GM18868 (cell line): Measurements from ENCODE around the gene COL23A1.

Experiments used
- ATAC-seq: cut with Tn5 transposase; IDR thresholded peaks from one replicate; pipeline ENCODE4 v1.9.1; 2021; ENCODE audit warnings: mild to moderate bottlenecking, moderate library complexity; ENCODE audit not compliant: unreplicated experiment

COL23A1 gene

DNA sequence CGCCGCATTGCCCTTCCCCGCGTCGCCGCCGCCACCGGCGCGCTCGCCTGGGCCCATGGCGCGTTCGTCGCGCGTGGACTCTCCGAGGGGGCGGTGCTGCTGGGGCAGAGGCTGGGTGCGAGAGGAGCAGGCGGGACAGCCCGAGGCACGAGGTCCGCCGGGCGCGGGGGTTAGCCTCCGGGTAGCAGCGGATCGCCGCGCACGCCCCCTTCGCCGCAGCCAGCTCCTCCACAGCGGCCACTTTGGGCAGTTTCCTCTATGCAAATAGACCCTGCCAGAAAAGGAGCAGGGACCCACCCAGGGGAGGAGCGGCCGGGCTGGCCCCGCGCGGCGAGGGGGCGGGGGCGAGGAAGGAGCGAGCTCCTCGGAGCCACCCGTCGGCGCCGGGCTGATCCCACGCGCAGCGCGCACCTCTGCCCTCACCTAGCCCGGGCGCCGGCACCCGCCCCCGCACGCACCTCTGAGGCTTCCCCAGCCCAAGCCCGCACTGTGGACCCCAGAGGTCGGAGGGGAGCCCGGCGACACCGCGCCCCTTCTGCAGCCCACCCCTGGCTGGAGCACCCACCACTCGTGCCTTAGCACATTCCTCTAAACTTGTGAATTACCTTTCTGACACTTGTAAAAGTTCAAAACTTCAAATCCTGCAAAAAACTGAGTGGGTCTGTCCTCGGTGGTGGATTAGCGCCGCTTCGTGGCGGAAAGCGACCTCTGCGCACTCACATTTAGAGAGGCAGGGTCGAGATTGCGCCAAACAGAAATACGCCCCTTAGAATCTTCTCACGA, at the start of gene COL23A1:
Gene COL23A1 (minus strand): TSS at position 253 of the 783 bp plus-strand sequence.
- ATAC-seq = no peak

DNA sequence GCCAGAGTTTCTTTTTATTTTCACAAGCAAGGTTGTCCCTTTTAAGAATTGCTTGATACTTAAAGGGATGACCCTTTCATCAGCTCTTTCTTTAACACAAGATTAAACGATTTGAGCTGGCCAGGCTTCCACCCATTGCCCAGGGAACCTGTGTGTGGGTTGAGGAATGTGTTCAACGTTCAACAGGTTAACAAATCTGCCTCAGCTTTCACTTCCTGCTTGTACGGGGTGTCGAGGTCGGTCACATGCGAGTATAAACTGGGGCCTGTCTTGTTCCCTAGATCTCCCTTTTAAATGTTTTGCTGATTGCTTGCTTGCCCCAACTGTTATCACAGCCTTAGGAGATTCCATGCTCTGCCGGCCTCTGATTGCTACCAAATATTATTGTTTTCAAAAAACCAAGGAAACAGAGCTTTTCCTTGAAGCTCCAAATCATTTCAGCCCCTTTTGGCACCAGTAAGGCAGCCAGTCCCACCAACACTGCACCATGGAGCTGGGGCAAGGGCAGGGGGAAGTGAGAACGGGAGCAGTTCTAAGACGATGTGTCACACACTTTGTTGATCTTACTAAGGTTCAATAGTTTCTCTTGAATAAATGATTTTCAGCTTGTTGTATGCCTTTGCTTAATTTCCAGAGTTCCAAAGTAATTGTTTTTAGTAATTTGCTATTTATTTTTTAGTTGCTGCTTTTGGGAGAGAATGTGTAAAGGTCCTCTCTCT, 47.3 kb upstream of the COL23A1 start:
- no peak for ATAC-seq

DNA sequence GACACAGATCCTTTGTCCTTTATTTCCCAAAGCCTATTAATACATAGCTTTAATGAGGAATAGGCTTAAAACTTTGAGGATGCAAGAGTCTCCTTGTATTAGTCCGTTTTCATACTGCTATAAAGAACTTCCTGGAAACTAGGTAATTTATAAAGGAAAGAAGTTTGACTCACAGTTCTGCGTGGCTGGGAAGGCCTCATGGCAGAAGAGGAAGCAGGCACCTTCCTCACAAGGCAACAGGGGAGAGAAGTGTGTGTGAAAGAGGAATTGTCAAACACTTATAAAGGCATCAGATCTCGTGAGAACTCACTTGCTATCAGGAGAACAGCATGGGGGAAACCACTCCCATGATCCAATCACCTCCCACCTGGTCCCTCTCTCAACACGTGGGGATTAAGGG, 42.1 kb upstream of the COL23A1 start:
- no peak for ATAC-seq

DNA sequence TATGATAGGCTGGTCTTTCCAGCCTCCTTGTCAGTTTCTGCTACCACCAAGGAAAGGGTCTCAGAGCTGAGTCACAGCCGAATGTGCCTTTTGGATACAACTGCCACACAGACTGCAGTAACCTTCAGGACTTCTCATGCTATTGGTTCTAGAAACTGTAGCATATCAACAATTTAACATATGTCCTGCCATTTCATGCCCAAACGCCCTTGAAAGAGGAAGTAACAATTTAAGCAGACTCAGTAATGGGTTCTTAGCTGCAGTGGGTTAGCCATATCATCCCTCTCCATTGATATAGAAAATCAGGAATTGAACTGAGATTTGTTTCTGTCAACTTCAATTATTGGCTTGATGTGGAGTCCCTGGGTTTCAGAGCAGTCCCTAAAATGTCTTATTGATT, 40.8 kb upstream of the COL23A1 start:
- ATAC-seq = no peak

DNA sequence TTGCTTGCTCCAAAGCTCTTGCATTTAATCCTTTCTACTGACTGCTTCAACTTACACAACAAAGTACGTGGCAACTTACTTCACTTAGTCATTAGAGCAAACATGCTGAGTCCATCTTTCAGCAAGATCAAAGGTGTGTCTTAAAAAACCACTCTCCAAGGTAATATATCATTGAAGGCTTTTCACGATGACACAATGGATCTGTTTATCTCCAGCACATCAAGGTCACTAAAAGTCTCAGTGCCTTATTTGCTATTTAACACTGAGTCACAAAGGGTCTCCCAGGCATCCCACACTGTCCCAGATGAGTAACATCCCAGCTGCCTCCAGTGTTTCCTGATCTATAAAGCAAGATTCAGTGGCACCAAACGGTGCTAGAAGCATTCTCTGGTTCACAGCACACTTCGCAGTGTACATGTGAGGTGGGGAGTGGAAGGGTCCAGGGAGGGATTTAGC, 40.3 kb upstream of the COL23A1 start:
- ATAC-seq = no peak

DNA sequence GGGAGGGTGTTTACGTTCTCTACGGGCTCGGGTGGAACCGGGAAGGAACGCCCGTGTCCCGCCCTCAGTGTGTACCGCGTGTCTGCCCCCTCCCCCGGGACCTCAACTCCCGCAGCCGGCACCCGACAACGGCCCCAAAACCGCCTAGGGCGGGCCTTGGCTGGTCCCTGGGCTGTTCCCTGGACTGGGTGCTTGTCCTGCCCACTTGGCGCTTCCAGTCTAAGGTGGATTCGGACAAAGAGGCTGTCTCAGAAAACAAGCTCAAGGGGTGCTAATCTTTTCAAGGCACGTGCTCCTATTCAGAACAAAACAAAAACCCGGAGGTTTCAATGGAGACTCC, 37.0 kb upstream of the COL23A1 start:
- ATAC-seq = peak; percentile 18

DNA sequence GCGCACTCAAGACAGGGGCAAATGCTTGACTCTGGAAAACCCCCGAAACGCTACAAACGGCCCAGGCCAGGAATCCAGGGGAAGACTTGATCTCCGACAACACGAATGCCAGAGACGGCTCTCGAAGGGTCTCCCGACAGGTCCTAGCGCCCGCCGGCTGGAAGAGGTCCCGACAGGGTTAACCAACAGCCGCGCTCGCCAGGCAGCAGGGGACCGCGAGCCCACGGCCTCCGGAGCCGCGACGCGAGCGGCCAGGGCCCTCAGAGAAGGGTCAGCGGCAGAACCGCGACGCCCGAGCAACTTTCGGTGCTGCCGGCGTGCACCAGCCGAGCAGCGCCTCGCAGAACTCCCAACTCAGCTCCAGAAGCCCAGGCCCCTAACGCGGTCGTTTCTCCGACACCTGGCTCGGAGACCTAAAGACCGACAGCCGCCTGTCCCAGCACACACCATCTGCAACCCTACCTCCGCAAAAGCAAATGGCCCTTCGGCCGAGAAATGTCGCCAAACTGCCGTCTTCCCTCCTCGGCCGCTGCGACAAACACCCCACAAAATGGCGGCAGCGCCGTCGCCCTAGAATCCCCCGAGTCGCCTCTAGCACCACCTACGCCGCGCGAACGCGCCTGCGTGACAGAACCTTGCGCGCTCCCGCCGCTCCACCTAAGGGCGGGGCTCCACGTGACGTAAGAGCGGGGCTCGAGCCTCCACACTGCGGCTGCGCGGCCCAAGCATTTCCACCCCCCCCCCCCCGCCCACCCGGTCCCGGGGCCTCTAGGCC, 36.5 kb upstream of the COL23A1 start, which contains the start of gene CLK4:
Gene CLK4 (minus strand): TSS at position 567 of the 775 bp plus-strand sequence. CDS start 3,634 bp downstream, outside the sequence.
- ATAC-seq = peak; percentile 76

DNA sequence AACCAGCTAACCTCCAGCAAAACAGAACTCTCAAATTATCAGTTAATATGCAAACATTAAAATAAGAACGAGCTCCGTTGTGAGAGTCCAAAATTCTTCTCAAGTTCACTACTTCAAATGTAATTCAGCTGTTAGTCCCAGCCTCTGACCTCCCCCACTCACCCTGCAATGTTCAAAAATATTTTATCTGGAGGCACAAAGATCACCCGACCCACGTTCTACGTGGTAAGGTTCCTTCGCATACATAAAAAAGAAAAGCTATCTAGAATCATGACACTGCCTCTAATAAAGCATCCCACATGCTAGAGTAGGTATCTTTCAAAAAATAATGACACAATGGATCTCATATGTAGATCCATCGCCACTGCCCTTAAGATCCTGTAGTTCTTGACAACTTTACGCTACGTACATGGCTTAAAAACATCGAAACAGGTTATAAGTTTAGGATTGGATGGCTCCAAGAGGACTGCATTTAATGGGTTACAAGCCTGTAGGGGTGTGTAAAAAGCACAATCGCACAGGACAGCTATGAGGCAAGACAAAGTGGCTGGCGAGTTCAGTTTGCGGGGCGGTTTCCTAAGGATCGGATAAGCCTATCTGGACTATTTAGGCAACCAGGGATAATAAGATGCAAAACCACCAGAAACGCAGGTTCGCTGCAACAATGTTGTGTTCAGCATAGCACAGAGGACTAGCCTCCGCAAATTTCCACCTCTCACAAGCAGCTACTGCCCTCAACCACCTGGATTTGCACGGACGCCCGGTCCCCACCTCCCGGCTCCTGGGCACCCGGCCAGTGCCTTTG, 35.7 kb upstream of the COL23A1 start:
- peak; percentile 5 for ATAC-seq

DNA sequence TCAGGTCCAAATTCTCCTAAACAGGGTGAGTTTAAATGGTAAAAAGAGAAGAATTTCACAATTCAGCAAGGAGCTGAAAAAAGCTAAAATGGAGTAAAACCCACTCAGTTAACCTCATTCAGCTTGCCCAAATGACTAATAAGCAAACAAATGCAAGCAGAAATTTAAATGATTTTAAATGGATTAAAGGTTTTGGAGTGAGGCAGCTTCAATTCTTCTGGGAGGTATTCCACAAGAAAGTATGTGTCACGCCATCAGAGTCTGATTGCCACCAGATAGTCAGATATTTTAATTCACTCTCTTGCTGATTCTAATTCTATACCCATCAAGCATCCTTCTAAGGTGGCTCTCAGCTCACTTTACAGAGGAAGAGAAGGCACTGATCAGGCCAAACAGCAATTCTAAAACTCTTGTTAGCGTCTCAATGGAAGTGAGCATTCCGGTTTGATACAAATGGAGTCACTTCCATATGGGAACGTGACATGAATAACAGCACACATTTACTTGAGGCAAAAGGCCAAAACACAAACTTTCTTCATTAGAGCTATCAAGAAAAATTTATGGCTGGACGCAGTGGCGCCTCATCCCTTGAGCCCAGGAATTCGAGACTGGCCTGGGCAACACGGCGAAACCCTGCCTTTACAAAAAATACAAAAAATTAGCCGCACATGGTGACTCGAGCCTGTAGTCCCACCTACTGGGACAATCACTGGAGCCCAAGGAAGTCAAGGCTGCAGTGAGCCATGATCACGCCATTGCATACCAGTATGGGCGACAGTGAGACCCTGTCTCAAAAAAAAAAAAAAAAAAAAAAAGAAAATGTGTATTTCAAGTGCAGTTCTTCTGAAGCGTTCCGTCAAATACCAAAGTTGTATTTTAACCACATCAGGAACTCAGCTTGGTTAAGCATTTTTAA, 34.7 kb upstream of the COL23A1 start:
- ATAC-seq = no peak

DNA sequence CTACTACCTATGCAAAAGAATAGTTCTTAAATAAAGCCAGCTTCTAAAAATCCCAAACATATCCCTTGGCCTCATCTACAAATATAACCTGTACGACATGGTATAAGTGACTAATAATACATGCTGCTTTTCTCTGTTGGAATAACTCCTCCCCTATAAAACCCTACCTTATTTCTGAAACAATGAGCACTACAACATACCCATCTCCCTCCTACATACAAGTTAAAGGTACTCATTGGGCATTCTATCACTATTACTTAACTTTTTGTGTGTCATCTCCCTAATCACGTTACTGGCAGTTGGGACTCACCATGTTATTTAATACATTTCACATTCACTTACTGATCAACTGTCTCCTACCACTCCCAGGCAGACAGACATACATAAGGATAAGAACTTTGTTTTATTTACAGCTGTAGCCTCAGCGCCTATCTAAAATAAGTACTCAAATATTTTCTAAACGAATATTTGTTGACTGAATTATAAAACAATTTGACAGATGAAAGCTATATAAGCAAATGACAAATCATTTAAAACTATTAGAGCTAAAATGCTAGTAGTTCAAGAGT, 32.6 kb upstream of the COL23A1 start:
- ATAC-seq = no peak

DNA sequence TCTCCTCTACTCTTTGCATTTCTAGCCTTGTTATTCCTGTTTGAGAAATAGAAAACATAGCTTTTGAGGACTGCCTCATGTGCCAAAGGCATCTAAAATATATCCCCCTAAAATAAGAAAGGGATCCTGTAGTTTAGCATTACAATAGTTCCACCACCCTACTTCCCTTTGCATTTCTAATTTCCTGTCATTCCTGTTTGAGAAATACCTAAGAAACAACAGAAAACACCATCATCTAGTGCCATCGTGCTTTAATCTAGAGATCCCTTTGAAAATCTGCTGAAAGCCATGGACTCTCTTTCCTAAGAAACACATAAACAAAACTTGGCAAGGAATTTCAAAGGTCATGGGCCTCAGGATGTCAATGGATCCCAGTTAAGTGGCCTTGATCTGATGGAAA, 29.2 kb upstream of the COL23A1 start:
- no peak for ATAC-seq

DNA sequence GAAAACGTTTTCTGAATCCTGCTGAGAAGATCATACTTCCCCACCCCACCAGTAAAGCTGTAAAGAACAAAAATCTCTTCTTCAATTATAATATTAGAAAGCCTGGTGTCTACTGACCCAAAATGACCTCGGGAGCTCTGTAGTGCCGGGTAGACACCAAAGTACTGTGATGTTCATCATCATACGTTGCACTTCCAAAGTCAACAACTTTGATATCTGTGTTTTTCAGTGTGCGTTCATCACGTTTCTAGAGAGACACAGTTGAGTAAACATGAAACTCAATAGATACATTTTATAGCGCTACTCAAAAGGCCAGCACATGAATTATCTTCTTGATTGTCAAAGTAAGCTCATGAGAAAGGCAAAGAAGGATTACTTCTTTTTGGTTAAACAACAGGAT, 22.1 kb upstream of the COL23A1 start:
- no peak for ATAC-seq

DNA sequence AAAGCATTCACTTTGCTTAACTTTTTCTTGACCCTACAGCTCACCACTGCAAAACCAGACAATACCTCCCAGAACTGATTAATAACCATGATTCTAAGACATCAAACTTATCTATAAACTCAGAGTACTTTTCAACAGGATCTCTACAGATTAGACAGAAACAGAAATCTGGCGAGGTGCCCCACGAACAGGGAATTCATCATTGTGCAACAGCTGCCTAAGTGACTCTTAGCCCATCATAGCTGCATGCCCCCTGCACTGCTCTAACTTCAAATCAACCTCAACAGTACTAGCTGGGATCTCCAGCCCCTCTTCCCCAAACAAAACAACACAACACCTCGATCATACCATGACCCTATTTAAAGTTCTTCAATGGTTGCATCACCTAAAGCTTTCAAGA, 16.1 kb upstream of the COL23A1 start:
- no peak for ATAC-seq

DNA sequence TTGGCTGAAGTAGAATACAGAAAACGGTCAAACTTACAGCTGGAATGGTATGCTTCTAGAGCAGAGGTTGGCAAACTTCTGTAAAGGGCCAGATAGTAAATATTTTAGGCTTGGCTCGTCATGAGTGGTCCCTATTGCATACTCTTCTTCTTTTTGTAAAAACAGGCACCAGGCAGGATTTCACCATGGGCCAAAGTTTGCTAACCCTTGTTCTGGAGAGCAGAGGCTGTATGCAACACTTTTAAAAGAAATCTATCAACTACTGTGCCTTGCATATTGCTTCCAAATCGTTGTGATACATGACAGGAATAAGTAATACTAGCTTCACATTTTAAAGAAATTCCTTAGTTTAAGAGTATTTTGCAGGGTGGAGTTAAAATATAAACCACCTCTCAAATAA, 15.6 kb upstream of the COL23A1 start:
- no peak for ATAC-seq

DNA sequence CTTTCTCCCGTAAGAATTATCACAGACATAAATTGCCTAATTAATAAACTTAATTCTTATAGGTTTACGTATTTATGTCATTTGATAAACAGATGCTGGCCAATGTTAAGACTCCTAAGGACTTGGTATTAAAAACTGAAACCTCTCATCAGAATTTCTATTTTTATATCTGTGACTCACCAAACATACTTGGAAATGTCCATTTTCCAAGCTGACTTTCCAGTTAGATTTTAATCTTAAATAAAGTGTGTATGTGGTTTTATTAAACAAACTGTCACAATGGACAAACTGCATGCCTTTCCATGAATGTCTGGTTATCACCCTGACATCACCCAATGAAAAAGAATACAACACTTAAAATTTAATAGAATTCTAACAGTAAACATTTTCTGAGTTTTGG, 12.6 kb upstream of the COL23A1 start:
- no peak for ATAC-seq

DNA sequence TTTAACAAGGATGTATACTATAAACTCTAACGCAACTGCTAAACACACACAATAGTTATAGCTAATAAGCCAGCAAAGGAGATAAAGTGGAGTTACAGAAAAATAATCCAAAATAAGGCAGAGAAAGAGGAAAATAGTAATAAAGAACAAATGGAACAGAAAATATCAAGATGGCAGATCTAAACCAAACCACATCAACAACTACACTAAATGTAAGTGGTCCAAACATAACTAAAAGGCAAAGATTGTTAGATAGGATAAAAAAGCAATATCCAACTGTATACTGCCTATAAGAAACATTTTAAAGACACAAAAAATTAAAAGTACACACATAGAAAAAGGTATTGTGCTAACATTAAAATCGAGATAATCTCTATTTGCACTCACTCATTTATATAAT, 5.6 kb upstream of the COL23A1 start:
- no peak for ATAC-seq

DNA sequence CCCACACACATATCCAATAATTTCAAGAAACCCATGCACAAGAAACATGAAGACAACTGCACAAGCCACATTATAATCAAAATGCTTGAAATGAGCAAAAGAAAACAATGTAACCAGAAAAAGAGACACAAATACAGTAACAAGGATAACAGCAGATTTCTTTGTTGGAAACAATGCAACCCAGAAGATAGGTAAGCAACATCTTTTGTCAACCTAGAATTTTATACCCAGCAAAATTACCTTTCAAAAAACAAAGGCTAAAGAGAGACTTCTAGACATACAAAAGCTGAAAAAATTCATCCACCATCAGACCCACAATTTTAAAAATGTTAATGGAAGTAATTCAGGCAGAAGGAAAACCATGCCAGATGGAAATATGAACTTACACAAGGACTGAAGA, 5.0 kb upstream of the COL23A1 start:
- no peak for ATAC-seq

DNA sequence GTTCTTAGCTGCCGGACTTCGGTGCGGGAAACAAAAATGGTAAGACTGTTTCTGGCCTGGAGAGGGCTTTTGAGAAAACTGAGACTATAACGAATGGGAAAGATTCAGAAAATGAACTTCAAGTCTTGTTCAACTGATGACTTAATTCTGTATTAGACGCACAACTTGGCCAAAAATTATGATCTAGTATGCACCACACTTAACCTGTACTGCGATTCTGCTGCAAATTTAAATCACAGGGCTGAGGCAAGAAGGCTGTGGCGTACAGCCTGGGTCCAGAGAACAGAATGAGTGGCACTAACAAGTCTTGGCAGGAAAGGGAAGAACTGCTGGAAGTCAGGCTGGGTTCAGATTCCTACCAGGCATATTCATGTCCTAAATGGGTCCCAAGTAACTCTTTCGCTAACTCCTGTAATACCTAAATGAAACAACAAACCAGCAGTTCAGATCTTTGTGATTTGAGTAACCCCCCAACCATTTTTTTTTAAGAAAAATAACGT, 781 bp upstream of the COL23A1 start:
- no peak for ATAC-seq
